GM19238 (cell line): ENCODE results near the gene SLC47A1.
"Not testable (repeated sequence)": the region's sequence is repeated elsewhere in the genome, so short reads cannot be mapped to it uniquely, and the experiment has no call there.

Experiments used
- DNase-seq: peaks from one replicate; pipeline ENCODE4 v3.0.0; 2011; ENCODE audit warnings: low spot score; ENCODE audit not compliant: insufficient read length

The SLC47A1 gene, protein sequence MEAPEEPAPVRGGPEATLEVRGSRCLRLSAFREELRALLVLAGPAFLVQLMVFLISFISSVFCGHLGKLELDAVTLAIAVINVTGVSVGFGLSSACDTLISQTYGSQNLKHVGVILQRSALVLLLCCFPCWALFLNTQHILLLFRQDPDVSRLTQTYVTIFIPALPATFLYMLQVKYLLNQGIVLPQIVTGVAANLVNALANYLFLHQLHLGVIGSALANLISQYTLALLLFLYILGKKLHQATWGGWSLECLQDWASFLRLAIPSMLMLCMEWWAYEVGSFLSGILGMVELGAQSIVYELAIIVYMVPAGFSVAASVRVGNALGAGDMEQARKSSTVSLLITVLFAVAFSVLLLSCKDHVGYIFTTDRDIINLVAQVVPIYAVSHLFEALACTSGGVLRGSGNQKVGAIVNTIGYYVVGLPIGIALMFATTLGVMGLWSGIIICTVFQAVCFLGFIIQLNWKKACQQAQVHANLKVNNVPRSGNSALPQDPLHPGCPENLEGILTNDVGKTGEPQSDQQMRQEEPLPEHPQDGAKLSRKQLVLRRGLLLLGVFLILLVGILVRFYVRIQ

DNA sequence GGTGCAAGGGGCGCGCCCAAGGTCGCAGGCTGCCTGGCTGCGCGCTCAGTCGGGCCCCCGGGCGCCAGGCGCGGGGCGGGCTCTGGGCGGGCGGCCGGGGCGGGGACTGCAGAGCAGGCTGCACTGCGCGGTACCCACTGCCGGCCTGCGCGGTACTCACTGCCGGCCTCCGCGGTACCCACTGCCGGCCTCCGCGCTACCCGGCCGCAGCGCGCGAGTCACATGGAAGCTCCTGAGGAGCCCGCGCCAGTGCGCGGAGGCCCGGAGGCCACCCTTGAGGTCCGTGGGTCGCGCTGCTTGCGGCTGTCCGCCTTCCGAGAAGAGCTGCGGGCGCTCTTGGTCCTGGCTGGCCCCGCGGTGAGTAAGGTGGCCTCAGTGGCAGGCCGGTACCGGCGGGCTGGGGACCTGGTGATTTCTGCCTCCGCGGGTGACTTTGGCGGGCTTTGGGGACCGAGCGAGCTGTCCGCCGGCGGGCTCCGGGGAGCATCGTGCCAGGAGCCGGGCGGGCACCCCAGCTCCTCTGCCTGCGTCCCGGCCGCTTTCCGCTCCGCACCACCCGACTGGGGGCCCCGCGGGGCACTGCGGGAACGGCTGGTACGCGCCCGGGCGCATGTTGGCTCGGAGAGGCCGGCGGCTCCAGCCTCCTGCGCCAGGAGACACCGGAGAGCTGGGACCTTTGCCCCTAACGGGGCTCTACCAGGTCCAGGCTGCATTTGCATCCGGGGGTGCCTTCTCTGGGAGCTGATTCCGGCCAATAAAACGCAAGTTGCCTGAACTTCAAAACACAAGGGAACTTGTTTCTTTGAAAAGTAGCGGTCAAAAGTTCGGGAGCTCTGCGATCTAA is at the start of gene SLC47A1:
SLC47A1 (plus strand) TSS at position 137 of the 844 bp plus-strand sequence; CDS start at position 223, 86 bp downstream.
- no peak for DNase-seq

DNA sequence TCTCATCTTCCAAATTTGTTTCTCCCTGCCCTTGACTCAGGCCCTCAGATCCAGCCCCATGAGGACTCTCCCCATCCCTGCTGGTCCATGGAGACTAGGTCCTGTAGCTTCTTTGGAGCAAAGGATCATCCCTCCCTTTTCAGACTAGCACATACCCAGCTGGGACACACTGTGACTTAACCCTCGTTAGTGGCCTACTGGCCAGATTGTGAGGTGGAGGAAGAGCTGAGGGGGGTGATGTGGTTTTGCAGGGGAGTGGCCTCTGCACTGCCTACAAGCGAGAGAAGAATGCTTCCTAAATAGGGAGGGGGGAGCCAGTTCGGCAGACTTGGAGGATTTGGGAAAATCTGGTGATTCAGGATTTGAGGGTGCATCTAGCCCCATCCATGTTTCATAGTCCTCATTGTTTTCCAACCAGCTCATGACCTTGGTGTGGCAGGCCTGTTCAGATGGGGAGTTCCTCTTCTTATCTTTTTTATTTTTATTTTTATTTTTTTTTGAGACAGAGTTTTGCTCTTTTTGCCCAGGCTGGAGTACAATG is 47.8 kb upstream of the SLC47A1 start:
- no peak for DNase-seq

DNA sequence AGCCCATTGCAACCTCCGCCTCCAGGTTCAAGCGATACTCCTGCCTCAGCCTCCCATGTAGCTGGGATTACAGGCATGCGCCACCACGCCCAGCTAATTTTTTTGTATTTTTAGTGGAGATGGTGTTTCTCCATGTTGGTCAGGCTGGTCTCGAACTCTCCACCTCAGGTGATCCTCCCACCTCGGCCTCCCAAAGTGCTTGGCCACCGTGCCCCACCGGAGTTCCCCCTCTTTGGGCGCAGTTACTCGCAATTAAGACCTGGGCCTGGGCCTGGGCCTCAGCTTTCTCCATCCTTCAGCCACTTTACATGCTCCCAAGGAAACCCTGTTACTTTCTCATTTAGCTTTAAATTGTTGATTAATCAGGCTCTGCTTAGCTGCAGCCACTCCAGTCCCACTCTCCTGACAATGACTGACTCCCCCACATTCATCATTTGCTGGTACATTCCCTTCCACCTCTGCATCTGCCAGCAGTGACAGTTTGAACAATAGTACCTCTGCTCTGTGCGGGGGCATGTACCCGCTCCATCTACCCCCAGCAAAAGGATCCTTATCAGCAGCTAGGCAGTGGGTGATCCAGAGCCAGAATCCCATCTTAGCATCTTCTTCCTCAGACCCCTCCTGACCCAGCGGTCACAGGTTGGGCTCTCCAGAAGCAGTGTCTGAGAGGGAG is 47.2 kb upstream of the SLC47A1 start:
- DNase-seq = no peak

DNA sequence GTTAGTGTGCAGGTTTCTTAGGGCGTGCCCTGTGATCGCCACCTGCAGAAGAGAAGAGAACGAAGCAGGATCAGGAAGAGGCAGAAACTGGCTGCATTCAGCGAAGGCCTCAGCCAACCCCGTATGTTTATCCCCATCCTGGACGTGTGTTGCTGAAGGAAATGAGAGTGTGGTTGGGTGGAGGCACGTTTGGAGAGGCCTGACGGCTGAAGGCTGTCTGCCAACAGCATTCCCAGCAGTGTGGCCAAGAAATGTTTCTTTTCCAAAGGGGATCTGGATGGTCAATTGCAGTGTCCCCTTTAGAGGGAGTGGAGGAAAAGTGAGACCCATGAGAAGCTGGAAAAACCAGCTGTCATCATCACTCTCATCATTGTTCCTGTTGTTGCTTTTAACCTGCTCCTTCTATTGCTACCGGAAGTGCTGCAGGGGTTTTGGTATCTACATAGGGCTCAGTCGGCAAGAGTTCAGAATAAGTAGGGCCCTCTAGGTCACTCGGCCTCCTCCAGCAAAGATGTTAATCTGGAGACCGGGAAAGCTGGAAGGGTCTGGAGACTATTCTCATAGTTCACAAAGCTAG is 46.5 kb upstream of the SLC47A1 start:
- DNase-seq = no peak

DNA sequence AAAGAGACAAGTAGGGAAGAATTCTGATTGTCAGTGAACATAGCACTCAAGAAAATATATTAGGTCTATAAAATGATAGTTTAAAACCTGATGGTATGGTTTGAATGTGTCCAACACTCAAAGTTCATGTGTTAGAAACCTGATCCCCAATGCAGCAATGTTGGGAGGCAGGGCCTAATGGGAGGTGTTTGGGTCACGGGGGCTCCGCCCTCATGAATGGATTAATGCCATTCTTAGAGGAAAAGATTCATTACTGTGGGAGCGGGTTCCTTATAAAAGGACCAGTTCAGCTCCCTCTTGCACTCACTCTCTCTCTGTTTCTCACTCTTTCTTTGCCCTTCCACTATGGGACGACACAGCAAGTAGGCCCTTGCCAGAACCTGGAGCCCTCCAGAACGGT is 41.5 kb upstream of the SLC47A1 start:
- no peak for DNase-seq

DNA sequence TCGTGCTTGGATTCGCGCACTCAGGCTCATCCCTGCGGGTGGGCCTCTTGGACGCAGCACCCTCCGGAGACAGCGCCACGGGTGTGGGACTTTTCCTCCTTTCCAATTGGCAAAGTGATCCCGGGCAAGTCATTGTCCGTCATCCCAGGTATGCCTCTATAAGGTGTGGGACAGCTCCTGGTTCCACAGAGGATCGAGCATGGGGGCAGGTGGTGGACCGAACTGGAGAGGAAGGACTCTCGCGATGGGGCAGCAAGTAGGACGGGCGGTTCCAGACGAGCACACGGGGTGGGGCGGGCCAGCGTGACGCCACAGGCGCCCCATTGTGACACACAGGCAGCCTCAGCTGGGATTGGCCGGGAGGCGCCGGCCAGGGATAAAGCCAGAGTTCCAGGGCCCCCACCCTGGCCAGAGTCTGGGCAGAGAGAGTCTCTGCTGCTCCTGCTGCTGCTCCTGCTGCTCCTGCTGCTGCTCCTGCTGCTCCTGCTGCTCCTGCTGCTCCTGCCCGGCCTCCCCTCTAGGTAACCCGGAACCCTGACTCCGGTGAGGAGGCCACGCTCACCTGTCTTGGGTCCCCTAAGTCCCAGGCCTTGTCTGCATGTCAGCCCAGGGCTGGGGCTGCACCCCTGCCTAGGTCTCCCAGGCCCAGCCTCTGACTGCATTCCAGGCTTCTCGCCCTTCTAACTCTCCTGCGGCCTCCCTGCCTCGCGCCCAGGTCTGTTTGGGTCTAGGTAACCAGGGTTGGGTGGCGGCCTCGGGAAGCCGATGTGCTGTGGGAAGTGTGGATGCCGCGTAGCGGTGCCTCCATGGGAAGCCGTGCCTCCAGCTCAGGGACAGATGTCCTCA is 38.5 kb upstream of the SLC47A1 start:
- no peak for DNase-seq

DNA sequence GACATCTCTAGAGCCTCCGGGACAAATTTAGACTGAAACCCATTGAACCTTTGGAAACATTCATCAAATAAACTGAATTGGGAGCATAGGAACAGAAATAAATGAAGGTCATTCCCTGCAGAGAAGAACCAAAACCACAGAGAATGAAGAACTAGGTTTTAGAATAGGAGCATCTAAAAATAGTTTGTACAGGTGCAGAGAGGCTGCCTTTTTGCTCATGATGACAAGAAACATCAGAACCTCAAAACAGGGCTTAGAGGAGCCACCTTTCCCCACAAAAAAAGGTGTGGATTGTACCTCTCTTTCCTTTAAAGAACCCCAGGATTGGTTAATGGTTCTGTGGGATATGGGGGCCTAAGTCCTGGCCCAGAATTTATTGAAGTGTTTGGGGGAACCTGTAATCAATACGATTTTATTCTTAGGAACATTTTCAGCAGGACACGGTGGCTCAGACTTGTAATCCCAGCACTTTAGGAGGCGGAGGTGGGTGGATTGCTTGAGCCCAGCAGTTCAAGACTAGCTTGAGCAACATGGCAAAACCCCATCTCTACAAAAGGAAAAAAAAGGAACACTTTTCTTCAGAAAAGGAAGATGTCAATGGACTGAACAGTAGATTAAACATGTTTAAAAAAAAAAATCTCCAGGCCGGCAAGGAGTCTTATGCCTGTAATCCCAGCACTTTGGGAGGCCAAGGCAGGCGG is 37.7 kb upstream of the SLC47A1 start:
- DNase-seq = no peak

DNA sequence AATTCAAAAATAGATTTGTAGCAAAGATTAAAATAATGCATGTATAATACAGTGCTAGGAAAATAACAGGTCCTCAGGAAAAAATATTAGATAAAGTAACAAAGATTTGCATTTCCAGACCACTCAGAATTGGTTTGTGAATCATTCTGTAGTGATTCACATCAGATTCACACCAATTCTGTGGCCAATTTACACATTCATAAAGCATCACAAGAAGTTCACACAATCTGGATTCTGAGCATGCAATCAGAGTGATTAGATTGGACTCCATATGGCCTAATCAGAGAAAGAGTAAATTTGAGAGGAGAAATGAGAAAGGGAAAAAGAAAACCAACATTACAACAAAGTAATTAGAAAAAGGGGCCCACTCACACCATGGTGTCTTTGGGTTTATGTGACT is 36.0 kb upstream of the SLC47A1 start:
- DNase-seq = no peak

DNA sequence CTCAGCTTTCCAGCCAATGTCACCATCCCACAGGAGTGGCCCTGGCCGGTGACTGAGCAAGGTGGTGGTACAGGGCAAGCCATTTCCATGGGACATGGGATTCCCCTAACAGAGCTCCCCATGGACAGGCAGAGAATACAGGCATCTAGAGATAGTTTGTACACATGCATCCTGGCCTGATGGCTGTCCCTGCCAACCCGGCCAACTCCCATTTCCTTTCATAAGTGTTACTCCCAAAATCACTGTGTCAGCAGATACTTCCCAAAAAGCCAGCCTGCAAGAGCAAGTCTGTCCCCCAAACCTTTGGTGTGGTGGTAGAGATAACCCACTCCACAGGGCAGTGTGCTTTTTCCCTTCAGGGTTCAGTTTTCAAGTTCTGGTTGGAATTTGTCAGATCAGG is 32.4 kb upstream of the SLC47A1 start:
- no peak for DNase-seq

DNA sequence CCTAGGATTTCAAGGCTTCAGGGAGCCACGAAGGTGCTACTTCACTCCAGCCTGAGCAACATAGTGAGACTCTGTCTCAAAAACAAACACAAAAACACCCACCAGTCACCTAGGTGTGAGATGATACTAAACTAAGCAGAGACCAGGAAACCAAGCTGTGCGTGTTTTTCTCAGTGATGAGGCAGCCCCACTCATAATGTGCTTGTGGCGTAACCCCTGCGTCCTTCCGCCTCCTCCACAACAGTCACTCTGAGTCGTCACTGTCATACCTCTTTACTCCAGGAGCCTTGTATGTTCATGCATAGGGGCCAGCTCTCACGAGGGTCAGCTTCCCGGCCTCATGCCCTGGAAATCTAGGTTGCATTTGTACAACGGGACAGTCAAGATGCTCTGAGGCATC is 31.1 kb upstream of the SLC47A1 start:
- DNase-seq = no peak

DNA sequence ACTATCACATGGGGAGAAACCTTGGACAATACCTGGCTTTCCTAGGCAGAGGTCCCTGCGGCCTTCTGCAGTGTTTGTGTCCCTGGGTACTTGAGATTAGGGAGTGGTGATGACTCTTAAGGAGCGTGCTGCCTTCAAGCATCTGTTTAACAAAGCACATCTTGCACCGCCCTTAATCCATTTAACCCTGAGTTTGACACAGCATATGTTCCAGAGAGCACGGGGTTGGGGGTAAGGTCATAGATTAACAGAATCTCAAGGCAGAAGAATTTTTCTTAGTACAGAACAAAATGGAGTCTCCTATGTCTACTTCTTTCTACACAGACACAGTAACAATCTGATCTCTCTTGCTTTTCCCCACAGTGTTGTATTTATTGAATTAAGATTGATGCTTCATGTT is 28.1 kb upstream of the SLC47A1 start:
- not testable (repeated sequence) for DNase-seq

DNA sequence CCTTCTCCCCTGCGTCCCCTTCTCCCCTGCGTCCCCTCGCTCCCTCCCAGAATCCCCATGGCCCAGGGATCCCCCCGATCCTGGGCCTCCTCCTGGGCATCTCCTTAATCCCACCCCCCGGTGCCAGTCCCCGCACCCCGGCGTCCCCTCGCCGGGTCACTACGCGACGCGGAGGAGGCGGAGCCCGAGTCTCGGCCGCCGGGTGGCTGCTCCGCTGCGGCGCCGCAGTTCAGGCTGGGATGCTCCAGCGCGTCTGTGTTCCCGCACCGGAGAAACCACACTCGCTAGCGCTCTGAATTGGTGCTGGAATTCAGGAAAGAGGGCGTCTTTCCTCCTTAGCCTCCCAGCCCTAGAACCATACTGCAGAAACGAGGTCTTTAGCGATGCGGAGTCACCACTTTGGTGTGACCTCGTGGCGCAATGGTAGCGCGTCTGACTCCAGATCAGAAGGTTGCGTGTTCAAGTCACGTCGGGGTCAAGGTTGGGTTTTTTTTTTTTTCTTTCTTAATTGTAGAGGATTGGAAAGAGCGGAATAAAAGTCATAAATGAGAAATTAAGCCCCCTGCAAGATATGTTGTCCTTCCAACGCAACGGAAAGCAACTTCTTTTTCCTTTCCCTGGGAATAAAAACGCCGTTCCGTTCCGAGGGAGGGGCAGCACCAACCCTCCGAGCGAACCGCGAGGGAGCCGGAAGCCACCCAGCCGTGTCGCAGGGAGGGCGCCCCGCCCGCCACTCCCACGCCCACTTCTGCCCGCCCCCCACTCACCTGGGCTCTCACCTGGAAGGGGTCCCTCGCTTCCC is 25.7 kb upstream of the SLC47A1 start:
- DNase-seq = peak; percentile 58

DNA sequence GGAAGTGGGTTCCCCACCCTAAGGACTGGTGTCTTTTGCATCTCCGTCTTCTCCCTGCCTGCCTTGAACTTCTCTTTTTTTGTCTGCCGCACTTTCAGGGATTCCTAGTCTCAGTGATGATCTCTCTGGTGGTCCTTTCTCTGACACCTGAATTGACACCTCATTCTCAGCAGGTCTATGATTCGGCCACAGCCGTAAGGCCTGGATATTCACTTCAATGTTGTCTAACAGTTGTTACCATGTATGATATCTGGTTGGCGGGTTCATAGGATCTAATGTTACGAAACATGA is 25.1 kb upstream of the SLC47A1 start:
- no peak for DNase-seq

DNA sequence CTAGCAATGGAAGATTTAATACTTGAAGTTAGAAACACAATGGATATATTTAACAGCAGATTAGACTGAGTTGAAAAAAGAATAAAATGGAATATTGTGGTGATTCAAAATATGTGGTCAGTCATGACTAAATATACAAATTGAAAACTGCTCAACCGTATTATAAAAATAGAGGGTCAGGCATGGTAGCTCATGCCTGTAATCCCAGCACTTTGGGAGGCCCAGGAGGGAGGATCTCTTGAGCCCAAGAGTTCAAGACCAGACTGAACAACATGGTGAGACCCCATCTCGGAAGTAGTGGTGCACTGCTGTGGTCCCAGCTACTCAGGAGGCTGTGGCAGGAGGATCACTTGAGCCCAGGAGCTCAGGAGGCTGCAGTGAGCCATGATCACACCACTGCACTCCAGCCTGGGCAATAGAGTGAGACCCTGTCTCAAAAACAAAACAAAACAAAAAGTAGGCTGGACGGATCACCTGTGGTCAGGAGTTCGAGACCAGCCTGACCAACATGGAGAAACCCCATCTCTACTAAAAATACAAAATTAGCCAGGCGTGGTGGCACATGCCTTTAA is 24.3 kb upstream of the SLC47A1 start:
- not testable (repeated sequence) for DNase-seq

DNA sequence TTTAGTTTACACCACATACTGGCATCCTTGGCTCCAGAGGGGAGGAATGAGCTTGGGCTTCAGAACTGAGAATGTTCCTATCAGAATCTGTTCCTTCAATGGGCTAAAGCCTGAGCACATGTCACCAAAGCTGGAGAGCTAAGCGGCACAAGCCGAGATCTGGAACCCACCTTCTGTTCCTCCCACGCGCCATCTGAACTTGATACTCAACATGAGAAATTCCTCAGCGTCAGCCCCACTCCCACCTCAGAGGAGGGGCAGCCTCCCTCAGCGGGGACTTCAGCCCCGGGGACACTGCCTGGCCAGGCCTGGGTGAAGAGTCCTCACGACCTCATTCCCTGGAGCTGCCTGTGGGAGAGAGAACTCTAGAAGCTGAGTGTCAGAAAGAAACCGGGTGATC is 22.8 kb upstream of the SLC47A1 start:
- DNase-seq = no peak

DNA sequence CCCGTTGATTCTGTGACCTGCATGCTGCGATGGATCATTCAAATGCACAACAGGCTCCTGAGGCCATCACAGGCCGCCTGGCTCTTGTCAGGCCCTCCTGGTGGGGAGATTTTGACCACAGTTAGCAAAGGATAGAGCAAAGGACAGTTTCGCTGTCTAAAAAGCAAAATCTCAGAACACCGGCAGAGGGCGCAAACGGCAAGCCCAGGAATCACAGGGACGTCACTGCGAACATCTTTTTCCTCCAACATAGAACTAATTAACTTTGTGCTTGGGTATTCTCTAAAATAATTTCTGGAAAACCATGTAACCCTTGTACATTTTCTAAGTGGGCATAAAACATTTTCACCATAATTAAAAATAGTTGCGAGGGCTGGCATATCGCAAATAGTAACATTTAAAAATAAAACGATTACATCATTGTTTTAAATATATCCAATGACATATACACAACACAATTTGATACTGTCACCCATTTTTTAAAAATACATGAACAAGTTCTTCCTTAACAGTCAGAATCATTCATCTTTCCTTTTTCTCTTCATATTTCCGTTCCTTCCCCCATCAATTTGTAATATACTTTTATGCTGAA is 19.7 kb upstream of the SLC47A1 start:
- no peak for DNase-seq

DNA sequence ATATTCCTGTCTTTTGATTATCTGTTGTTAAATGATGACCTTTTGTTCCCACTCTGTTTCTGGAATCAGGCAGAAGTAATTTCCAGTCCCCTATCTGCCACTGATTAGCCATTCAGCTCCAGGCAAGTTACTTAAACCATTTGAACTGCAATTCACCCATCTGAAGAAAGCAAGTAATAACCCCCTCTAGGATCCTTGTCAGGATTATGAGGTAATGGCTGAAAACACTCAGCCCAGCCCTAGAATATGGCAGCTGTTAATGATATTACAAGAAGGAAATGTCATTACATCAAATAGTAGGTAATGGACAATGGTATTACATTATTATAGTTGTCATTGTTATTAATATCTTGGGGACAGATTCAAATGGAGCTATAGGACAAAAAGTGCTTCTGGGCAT is 16.0 kb upstream of the SLC47A1 start:
- DNase-seq = no peak
